Gastrocnemius medialis (tissue), 4 donors: ENCODE measurements around the gene GNG7.

Experiments
- CTCF ChIP-seq, 5 experiments: fragments of 450-650 bp in 3 of 5; fragments of 200-600 bp in 2 of 5; sonication (generic) in 2 of 5; IDR thresholded peaks in 4 of 5; conservative IDR thresholded peaks in 1 of 5; 1 replicate in 4 of 5; 2 replicates in 1 of 5; pipeline ENCODE4 v1.5.1; 2016 to 2019; ENCODE audit warnings: antibody characterized with exemption in 5 of 5, mild to moderate bottlenecking in 3 of 5, moderate library complexity in 3 of 5
- POLR2A ChIP-seq, 2 donors: fragments of 450-650 bp; IDR thresholded peaks; one replicate each; pipeline ENCODE4 v1.6.1; 2017; ENCODE audit warnings: antibody characterized with exemption in 2 of 2, mild to moderate bottlenecking in 2 of 2, moderate library complexity in 2 of 2

GRCh38 chr19:2544576-2545415 lies 157.7 kb downstream of the GNG7 start:
- TF ChIP-seq CTCF (IDR thresholded peaks at IDR 0.05 in 4 of 5, conservative IDR thresholded peaks at IDR 0.05 in 1 of 5) (no peak), POLR2A (IDR thresholded peaks at IDR 0.05) (no peak)
